Measurements from ENCODE around the gene PHETA1. TPM values are rescaled to one million over a fixed set of nuclear protein-coding genes. Genes with fewer than 3 reads are reported as not detected.

PHETA1 gene
- total and polyA plus RNA-seq, 2 of the 13 experiments (the other 11 are each of a cell fraction or from before 2014, with no cell fraction given) = 11.3 to 20.8 TPM

DNA sequence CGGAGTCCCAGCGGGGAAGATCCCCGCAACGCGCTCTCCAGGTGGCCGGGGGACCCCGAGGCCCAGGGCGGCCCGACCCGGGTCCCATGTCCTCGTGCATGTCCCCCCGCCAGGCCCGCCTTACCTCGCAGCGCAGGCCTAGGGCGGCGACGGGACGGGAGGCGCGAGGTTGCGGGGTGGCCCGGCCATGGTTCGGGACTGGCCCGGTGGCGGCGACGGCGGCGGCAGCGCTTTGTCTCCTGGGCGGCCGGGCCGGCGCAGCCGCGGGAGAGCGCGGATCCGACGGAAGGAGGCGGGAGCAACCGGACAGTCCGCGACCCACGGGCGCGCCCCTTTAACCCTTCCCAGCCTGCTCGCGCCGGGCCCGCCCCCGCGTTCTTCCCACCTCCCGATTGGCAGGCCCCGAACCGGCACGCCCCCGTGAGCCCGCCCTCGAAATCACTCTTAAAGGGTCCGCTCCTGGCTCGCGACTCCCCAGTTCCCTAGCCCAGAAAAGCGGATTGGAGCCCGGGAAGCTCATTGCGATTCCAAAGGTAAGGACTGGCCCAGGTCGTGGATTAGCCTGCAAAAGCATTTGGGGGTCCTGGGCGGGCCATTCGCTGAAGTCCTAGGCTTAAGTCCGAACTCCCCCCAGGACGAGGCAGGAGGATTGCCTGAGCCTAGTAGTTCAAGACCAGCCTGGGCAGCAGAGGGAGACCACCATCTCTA is at the start of gene PHETA1 (continued):
- no peak for TF ChIP-seq JDP2 (CRISPR knock-in tag; IDR thresholded peaks at IDR 0.05; ENCODE audit: borderline replicate concordance)
- TF ChIP-seq XRCC5 (optimal IDR thresholded peaks at IDR 0.05; ENCODE audit: low read length) = no peak
- TF ChIP-seq ZNF746 (CRISPR knock-in tag; IDR thresholded peaks at IDR 0.05) = peak; percentile 80; the same call in 1 of the 2 replicates
- TF ChIP-seq, protein P1, sequence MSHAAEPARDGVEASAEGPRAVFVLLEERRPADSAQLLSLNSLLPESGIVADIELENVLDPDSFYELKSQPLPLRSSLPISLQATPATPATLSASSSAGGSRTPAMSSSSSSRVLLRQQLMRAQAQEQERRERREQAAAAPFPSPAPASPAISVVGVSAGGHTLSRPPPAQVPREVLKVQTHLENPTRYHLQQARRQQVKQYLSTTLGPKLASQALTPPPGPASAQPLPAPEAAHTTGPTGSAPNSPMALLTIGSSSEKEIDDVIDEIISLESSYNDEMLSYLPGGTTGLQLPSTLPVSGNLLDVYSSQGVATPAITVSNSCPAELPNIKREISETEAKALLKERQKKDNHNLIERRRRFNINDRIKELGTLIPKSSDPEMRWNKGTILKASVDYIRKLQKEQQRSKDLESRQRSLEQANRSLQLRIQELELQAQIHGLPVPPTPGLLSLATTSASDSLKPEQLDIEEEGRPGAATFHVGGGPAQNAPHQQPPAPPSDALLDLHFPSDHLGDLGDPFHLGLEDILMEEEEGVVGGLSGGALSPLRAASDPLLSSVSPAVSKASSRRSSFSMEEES (CRISPR knock-in tag; IDR thresholded peaks at IDR 0.05) = no peak
- no peak for TF ChIP-seq SNAPC2 (CRISPR knock-in tag; IDR thresholded peaks at IDR 0.05)
- TF ChIP-seq, protein P2, sequence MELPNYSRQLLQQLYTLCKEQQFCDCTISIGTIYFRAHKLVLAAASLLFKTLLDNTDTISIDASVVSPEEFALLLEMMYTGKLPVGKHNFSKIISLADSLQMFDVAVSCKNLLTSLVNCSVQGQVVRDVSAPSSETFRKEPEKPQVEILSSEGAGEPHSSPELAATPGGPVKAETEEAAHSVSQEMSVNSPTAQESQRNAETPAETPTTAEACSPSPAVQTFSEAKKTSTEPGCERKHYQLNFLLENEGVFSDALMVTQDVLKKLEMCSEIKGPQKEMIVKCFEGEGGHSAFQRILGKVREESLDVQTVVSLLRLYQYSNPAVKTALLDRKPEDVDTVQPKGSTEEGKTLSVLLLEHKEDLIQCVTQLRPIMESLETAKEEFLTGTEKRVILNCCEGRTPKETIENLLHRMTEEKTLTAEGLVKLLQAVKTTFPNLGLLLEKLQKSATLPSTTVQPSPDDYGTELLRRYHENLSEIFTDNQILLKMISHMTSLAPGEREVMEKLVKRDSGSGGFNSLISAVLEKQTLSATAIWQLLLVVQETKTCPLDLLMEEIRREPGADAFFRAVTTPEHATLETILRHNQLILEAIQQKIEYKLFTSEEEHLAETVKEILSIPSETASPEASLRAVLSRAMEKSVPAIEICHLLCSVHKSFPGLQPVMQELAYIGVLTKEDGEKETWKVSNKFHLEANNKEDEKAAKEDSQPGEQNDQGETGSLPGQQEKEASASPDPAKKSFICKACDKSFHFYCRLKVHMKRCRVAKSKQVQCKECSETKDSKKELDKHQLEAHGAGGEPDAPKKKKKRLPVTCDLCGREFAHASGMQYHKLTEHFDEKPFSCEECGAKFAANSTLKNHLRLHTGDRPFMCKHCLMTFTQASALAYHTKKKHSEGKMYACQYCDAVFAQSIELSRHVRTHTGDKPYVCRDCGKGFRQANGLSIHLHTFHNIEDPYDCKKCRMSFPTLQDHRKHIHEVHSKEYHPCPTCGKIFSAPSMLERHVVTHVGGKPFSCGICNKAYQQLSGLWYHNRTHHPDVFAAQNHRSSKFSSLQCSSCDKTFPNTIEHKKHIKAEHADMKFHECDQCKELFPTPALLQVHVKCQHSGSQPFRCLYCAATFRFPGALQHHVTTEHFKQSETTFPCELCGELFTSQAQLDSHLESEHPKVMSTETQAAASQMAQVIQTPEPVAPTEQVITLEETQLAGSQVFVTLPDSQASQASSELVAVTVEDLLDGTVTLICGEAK (IDR thresholded peaks at IDR 0.05) = no peak
- TF ChIP-seq, protein P2 (CRISPR knock-in tag; IDR thresholded peaks at IDR 0.05) = peak; percentile 1; the same call in 1 of the 2 replicates
- TF ChIP-seq, protein P3, sequence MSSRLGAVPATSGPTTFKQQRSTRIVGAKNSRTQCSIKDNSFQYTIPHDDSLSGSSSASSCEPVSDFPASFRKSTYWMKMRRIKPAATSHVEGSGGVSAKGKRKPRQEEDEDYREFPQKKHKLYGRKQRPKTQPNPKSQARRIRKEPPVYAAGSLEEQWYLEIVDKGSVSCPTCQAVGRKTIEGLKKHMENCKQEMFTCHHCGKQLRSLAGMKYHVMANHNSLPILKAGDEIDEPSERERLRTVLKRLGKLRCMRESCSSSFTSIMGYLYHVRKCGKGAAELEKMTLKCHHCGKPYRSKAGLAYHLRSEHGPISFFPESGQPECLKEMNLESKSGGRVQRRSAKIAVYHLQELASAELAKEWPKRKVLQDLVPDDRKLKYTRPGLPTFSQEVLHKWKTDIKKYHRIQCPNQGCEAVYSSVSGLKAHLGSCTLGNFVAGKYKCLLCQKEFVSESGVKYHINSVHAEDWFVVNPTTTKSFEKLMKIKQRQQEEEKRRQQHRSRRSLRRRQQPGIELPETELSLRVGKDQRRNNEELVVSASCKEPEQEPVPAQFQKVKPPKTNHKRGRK (CRISPR knock-in tag; IDR thresholded peaks at IDR 0.05) = no peak
- TF ChIP-seq ZNF484 (CRISPR knock-in tag; IDR thresholded peaks at IDR 0.05; ENCODE audit: borderline replicate concordance, low read depth) = no peak
- TF ChIP-seq, protein P4, sequence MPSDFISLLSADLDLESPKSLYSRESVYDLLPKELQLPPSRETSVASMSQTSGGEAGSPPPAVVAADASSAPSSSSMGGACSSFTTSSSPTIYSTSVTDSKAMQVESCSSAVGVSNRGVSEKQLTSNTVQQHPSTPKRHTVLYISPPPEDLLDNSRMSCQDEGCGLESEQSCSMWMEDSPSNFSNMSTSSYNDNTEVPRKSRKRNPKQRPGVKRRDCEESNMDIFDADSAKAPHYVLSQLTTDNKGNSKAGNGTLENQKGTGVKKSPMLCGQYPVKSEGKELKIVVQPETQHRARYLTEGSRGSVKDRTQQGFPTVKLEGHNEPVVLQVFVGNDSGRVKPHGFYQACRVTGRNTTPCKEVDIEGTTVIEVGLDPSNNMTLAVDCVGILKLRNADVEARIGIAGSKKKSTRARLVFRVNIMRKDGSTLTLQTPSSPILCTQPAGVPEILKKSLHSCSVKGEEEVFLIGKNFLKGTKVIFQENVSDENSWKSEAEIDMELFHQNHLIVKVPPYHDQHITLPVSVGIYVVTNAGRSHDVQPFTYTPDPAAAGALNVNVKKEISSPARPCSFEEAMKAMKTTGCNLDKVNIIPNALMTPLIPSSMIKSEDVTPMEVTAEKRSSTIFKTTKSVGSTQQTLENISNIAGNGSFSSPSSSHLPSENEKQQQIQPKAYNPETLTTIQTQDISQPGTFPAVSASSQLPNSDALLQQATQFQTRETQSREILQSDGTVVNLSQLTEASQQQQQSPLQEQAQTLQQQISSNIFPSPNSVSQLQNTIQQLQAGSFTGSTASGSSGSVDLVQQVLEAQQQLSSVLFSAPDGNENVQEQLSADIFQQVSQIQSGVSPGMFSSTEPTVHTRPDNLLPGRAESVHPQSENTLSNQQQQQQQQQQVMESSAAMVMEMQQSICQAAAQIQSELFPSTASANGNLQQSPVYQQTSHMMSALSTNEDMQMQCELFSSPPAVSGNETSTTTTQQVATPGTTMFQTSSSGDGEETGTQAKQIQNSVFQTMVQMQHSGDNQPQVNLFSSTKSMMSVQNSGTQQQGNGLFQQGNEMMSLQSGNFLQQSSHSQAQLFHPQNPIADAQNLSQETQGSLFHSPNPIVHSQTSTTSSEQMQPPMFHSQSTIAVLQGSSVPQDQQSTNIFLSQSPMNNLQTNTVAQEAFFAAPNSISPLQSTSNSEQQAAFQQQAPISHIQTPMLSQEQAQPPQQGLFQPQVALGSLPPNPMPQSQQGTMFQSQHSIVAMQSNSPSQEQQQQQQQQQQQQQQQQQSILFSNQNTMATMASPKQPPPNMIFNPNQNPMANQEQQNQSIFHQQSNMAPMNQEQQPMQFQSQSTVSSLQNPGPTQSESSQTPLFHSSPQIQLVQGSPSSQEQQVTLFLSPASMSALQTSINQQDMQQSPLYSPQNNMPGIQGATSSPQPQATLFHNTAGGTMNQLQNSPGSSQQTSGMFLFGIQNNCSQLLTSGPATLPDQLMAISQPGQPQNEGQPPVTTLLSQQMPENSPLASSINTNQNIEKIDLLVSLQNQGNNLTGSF (CRISPR knock-in tag; IDR thresholded peaks at IDR 0.05) = peak; percentile 66; the same call in 1 of the 2 replicates
- TF ChIP-seq MTF1 (CRISPR knock-in tag; IDR thresholded peaks at IDR 0.05) = no peak
